GM18907 (cell line): ENCODE results near the gene PTPRN.
"Not testable (repeated sequence)": the region's sequence is repeated elsewhere in the genome, so short reads cannot be mapped to it uniquely, and the experiment has no call there.

Experiments
- ATAC-seq: cut with Tn5 transposase; IDR thresholded peaks from one replicate; pipeline ENCODE4 v1.9.1; 2021; ENCODE audit warnings: mild to moderate bottlenecking, moderate library complexity; ENCODE audit not compliant: unreplicated experiment

The PTPRN gene

DNA sequence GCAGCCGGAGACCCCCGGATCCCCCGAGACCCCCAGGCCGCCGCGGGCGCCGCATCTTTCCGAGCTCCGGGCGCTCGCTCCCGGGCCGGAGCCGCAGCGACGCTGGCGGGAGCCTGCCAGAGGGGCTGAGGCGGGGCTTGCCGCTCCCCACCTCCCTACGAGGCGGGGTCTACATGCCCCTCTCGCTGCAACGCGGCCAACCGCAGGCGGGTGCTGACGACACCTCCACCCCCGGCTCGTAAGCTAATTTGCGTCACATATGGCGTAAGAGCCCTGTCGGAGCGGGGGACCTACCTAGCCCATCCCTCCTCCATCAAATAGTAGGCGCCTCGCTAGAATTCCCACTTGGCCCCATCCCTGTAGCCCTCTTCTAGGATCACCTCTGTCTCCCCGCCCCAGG lies at the start of gene PTPRN:
TSS of gene PTPRN (minus strand) at position 124 of the 400 bp plus-strand sequence. CDS start at position 55, 69 bp downstream.
- ATAC-seq = no peak

DNA sequence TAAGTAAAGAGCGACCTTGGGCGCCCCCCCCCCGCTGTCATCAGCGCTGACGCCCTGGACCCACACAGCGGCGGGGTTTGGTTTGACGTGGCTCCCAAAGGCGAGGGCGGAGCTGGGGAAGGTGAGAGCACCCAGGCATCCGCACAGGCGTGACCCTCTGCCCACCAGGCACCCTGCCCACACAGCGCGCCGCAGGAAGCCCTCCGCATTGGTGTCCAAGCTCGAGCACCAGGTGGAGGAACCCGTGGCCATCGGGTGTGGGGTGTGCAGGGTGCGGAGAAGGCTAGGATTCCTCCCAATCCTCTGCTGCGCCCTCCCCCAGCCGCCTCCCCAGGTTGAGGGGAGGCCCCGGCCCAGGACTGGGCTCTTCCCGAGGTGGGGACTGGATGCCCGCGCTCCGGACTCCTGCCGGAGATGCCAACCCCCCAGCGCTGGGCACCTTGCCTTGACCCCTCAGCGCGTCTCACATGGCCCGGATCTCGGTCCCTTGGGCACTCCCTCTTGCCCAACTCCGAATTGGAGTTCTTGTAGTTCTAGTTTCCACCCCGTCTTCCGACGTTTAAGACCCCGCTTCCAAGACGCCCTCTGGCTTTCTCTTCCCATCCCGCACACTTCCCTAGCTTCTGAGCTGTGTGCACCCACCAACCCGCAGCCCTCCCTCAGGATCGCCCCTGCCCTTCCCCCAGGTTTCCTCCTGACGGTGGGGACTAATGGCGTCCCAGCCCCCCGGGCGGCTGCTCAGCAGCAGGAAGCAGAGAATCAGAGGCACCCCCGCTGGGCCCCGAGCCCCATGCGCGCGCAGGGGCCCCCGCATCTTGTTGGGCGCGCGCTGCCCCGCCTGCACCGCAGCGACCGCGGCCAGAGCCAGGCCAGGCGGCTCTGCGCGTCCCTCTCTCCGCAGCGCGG lies 49.2 kb upstream of the PTPRN start:
- no peak for ATAC-seq

DNA sequence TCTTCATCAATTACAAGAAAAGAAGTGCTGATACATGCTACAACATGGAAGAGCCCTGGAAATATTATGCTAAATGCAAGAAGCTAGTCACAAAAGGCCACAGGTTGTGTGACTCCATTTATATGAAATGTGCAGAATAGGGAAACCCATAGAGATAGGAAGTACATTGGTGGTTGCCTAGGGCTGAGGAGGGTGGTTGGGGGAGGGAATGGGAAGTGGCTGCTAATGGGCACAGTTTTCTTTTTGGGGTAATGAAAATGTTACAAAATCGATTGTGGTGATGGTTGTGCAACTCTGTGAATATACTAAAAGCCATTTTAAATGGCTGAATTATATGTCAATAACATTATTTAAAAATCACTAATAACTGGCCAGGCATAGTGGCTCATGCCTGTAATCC lies 47.6 kb upstream of the PTPRN start:
- ATAC-seq = no peak

DNA sequence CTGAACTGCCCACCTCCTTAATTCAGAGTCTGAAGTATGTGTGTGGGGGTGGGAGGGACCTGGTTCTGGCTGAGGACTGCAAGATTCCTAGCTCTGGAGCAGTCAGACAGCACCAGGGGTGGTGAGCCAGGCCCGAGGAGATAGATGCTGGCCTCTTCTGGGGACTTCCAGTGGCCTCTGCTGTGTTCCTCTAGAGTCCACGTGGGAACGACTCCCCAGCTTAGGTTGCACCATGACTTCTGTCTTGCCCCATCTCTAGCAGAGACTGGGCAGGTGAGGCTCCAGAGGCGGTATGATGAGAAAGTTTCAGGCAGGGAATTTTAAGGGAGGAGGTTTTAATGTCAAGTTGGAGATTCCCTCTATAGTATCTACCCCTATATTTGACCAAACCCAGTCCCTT lies 45.4 kb upstream of the PTPRN start:
- ATAC-seq = no peak

DNA sequence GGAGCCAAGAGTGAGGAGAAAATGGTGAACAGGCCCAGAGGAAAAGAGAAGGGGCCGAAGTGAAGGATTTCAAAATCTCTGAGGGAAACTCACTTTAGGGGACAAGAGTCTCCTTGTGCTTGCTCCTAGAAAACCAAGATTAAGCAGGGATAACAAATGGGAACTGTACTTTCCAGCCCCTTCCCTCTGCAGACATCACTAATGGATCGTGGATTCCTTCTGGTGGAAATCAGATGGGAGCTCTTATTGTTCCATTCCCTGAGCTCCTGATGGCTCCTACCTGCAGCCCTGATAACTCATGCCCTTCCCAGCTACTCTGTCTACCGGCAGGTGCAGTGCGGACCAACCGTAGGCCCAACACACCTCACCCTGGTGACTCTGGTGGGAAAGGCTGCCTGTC lies 43.9 kb upstream of the PTPRN start:
- ATAC-seq = no peak

- ATAC-seq = no peak
These were observed 43.3 kb upstream of the PTPRN start for GRCh38 chr2:219352448-219353023.

GRCh38 chr2:219350710-219351221 lies 41.6 kb upstream of the PTPRN start:
- no peak for ATAC-seq

- ATAC-seq = no peak
These were observed 41.0 kb upstream of the PTPRN start for GRCh38 chr2:219350215-219350614.

DNA sequence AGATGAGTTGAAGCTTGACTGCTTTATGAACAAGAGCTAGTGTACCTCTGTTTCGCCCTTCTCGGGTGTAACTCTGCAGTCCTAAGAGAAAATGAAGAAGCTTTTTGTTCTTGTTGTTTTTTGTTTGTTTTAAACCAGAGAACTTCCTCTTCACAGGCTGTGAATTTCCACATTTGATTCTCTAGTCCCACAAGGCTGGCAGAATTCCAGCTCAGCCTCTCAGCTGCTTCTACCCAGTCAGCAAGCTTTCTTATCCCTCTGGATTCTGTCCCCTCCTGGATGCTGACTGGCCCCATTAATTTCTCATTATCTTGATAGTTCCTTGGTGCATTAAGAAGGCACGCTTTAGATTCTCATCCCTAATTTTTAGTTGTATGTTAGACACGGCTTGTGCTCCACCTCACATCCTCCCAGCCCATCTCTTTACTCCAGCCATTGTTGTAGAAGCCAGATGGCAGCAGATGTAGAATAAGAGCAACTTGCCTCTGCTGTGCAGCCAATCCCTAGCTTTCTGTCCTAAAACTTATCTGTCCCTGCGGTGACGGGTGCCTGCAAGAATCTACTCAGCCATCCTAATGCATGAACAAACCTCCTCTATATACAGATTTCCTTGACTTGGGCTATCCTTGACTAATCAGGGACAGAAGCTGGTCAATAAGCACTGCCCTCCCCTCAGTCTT lies 35.7 kb upstream of the PTPRN start:
- no peak for ATAC-seq

DNA sequence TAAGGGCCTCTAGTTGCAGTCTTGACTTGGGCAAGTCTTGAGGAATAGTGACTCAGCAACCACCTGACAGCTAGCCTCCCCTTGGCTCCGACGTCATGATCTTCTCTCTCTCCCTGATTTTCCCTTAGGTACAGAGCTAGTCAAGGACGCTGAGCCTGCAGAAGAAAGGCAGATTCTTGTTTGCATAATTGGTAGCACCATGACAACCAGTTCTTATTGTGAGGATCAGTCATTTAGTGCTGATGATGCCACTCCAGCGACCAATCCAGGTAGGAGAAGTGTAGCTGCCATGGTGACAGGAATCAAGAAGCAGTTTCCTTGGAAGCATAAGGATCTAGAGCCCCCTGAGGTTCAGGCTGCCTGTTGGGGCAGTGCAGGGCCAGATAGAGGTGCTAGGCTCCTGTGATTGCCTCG lies 26.2 kb upstream of the PTPRN start:
- ATAC-seq = no peak

DNA sequence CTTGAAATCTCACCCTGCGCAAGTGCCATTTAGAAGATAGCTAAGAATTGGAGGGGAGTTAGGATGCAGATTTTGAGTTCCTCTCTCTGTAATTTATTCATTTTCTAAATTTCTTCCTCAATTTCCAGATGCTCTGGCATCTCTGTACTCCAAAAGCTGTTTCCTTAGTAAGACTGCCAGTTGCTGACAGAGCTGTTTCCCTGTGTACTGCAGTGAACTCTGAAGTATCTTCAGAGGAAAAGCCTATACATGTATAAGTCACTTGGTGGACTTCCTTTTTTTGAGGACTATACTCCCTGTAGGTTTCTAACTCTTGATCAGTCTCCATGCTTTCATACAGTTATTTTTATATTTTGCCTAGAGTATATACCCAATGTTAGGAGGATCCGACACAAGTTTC lies 24.9 kb upstream of the PTPRN start:
- ATAC-seq = no peak

- ATAC-seq = no peak
These were observed 23.3 kb upstream of the PTPRN start, which contains the start of gene RESP18 for GRCh38 chr2:219332542-219332941. Gene RESP18, minus strand, starts transcription at chr2:219332744.

- ATAC-seq = no peak
These were observed 22.5 kb upstream of the PTPRN start for GRCh38 chr2:219331560-219332213.

DNA sequence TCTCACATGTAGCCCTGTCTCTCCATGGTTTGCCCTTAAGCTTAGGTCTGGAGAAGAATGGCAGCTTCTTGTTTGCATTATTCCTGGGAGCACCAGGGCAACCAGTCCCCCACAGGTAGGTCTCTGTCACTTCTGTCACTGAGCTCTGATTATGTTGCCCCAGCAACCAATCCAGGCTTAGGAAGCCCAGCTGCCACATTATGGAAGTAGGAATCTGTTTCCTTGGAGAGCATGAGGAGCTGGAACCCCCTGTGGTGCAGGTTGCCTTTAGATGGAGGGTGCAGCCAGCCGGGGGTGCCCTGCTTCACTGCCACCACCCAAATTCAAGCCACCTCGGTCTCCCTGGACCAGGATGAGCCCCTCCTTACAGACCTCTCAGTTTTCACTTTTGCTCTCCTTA lies 18.5 kb upstream of the PTPRN start:
- no peak for ATAC-seq

DNA sequence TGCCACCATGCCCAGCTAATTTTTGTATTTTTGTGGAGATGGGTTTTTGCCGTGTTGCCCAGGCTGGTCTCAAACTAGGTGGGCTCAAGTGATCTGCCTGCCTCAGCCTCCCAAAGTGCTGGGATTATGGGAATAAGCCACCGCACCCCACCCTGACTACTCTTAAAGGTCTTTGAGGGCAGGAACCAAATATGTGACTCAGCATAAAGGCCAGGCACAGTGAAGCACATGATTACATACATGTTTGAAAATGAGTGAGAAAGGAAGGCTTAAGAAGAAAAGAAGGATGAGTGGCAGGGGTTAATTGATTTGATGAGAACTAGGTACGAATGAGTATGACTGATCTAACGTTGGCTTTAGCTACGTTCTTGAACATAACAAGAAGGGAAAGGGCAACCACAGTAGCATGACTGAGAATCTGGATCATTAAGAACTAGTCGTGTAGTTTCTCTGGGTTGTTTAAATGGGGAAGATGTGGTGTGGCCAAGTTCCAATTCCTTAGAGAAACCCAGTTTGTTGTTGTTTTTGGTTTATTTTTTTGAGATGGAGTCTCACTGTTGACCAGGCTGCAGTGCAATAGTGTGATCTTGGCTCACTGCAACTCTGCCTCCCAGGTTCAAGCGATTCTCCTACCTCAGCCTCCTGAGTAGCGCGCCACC lies 16.6 kb upstream of the PTPRN start:
- ATAC-seq = no peak

DNA sequence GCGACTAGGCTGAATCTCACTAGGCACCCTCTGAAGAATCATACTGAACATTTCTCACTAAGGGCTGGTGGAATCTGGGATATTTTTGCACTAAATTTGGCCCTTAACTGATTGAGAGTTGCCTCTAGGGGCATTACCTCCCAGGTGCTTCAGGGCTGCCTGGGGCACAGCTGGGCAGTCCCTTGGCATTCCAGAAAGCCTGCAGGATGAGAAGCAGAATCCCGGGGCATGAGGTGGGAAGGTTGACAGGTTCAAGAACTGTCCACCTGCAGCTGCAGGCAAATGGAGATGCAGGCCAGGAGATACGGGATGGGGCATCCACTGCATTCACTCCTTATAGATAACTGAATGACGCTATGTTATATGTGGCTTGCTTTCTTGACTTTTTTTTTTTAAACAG lies 15.9 kb upstream of the PTPRN start:
- ATAC-seq = no peak

DNA sequence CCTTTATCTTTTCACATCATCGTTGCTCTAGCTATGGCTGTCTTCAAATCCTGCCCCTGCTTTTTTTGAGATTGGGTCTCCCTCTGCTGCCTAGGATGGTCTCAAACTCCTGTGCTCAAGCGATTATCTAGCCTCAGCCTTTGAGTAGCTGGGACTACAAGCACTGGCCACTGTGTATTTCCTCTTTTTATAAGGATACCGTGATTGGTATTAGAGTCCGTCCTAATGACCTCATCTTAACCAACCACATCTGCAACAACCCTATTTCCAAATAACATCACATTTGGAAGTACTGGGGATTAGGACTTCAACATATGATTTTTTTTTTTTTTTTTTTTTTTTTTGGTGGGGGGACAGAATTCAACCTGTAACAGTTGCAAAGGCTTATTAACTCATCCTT lies 14.2 kb upstream of the PTPRN start:
- ATAC-seq = no peak

GRCh38 chr2:219314804-219315468 lies 5.7 kb upstream of the PTPRN start:
- ATAC-seq = no peak

- ATAC-seq = not testable (repeated sequence)
These were observed 3.6 kb upstream of the PTPRN start for GRCh38 chr2:219312683-219313263.
